ENCODE data around the gene GRIN2A.

DNA sequence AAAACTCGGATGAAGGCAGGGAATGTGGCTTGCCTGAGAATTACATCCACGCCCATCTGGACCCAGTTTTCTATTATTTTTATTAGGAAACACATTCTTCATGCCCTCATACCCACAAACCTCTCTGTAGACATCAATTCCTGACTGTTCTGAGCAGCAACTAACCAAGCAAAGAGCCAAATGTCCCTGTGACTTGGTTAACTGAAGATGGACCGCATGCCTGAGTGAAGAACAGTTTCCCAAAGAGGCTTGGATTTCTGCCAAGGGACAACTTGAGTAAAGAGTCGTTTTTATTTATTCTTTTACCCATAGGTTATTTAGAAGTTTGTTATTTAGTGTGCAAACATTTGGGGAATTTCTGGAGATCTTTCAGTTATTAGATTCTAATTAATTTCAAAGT, 259.8 kb downstream of the GRIN2A start:
- TF ChIP-seq POLR2AphosphoS5 (IDR thresholded peaks at IDR 0.05; ENCODE audit: borderline replicate concordance, low read depth, low read length) (no peak), EZH2 (IDR thresholded peaks at IDR 0.05) (no peak)

Measured in SK-N-MC (cell line).